ENCODE data around the gene ST13.
A peak's percentile ranks its signal among the peaks of the same experiment; 100 is the strongest.

ST13 gene

DNA sequence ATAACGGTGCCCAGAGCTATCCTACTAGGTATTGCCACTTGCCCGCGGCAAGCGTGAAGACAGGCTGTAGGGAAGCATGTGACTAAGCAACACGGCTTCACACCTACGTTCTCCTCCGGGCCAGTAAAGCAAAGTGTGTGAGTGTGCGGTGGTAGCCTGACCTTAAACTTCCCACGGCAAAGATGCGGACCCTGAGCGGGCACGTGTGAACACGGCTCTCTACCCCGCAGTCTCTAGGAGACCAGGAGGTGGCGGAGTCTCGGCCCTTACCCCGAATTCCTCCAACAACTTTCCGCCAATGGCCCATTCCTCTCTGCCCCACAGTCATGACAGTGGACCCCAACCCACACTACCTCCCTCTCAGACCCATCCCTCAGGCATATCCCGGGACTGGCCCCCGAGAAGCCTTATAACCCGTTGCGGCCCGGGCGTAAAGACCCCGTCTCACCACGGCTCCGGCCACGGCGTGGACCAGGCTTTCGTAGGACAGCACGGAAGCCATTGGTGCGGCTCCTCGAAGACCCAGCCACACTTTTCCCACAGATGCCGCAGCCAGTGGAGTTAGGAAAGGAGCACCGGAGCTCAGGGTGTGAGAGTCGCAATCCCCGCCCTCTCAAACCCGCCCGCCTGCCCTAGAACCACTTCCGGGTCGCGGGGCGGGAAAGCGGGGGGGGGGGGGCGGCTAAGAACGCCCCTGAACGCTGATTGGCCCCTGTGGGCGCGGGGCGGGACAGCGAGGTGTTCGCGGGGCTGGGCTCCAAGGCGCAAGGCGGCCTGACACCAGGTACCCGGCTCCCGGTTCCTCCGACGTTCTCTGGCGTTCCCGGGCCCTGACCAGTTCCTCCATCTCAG is 37.5 kb downstream of the ST13 start, which contains the start of gene SLC25A17:
Gene SLC25A17 (minus strand): TSS at position 600 of the 852 bp plus-strand sequence. CDS start 98 bp downstream, at position 502.
- H3K4me3 ChIP-seq (ENCODE audit: low read depth, low read length), result peak within 1 kb of the TSS; percentile 71
- peak; percentile 87 for DNase-seq
- TF ChIP-seq, protein P1, sequence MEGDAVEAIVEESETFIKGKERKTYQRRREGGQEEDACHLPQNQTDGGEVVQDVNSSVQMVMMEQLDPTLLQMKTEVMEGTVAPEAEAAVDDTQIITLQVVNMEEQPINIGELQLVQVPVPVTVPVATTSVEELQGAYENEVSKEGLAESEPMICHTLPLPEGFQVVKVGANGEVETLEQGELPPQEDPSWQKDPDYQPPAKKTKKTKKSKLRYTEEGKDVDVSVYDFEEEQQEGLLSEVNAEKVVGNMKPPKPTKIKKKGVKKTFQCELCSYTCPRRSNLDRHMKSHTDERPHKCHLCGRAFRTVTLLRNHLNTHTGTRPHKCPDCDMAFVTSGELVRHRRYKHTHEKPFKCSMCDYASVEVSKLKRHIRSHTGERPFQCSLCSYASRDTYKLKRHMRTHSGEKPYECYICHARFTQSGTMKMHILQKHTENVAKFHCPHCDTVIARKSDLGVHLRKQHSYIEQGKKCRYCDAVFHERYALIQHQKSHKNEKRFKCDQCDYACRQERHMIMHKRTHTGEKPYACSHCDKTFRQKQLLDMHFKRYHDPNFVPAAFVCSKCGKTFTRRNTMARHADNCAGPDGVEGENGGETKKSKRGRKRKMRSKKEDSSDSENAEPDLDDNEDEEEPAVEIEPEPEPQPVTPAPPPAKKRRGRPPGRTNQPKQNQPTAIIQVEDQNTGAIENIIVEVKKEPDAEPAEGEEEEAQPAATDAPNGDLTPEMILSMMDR (IDR thresholded peaks at IDR 0.05; ENCODE audit: low read depth, low read length), result peak; percentile 57
- H3K27ac ChIP-seq, result peak within 1 kb of the TSS; percentile 78
- no peaks in the 10 kb centered on the region for H3K27me3 ChIP-seq (ENCODE audit: insufficient read depth, low read depth, severe bottlenecking)
- peaks cover 6% of the 10 kb centered on the region for H3K36me3 ChIP-seq
- no peaks in the 10 kb centered on the region for H3K9me3 ChIP-seq (ENCODE audit: severe bottlenecking)

GRCh38 chr22:40818192-40818746 is 38.2 kb downstream of the ST13 start:
- TF ChIP-seq, protein P1 (IDR thresholded peaks at IDR 0.05; ENCODE audit: low read depth, low read length), result no peak
- H3K36me3 ChIP-seq, result no peaks in the 10 kb centered on the region; the same call in none of the 2 replicates
- no peak for DNase-seq
- H3K27me3 ChIP-seq (ENCODE audit: insufficient read depth, low read depth, severe bottlenecking), result no peaks in the 10 kb centered on the region
- peak overlapping the region; percentile 71 for H3K4me3 ChIP-seq (ENCODE audit: low read depth, low read length)
- no peak overlapping the region for H3K27ac ChIP-seq
- no peaks in the 10 kb centered on the region for H3K9me3 ChIP-seq (ENCODE audit: severe bottlenecking)

GRCh38 chr22:40817737-40818136 is 38.7 kb downstream of the ST13 start:
- Histone ChIP-seq H3K9me3 (ENCODE audit: severe bottlenecking) (no peaks in the 10 kb centered on the region), H3K27ac (no peak overlapping the region), H3K4me3 (ENCODE audit: low read depth, low read length) (no peak overlapping the region), H3K36me3 (peaks cover 4% of the 10 kb centered on the region), H3K27me3 (ENCODE audit: insufficient read depth, low read depth, severe bottlenecking) (no peaks in the 10 kb centered on the region)
- no peak for DNase-seq
- TF ChIP-seq, protein P1 (IDR thresholded peaks at IDR 0.05; ENCODE audit: low read depth, low read length), result no peak

- H3K36me3 ChIP-seq, result peaks cover 4% of the 10 kb centered on the region
- H3K27me3 ChIP-seq (ENCODE audit: insufficient read depth, low read depth, severe bottlenecking), result no peaks in the 10 kb centered on the region
- no peak overlapping the region for H3K27ac ChIP-seq
- H3K4me3 ChIP-seq (ENCODE audit: low read depth, low read length), result no peak overlapping the region
- H3K9me3 ChIP-seq (ENCODE audit: severe bottlenecking), result no peaks in the 10 kb centered on the region
- TF ChIP-seq, protein P1 (IDR thresholded peaks at IDR 0.05; ENCODE audit: low read depth, low read length), result no peak
- DNase-seq, result no peak
Measured at GRCh38 chr22:40813912-40814315, 42.5 kb downstream of the ST13 start.

GRCh38 chr22:40808018-40808841 is 48.2 kb downstream of the ST13 start:
- TF ChIP-seq, protein P1 (IDR thresholded peaks at IDR 0.05; ENCODE audit: low read depth, low read length), result no peak
- Histone ChIP-seq H3K27me3 (ENCODE audit: insufficient read depth, low read depth, severe bottlenecking) (no peaks in the 10 kb centered on the region), H3K36me3 (peaks cover 7% of the 10 kb centered on the region), H3K4me3 (ENCODE audit: low read depth, low read length) (no peak overlapping the region), H3K9me3 (ENCODE audit: severe bottlenecking) (no peaks in the 10 kb centered on the region), H3K27ac (no peak overlapping the region)
- DNase-seq, result no peak

Measured in WERI-Rb-1 (cell line).